ENCODE results near the gene ZNHIT6. TPM values are rescaled to one million over a fixed set of nuclear protein-coding genes. Genes with fewer than 3 reads are reported as not detected.

Gene ZNHIT6
- polyA plus RNA-seq, 1 of the 3 experiments (the other 2 are of a cell fraction): 7.7 TPM

DNA sequence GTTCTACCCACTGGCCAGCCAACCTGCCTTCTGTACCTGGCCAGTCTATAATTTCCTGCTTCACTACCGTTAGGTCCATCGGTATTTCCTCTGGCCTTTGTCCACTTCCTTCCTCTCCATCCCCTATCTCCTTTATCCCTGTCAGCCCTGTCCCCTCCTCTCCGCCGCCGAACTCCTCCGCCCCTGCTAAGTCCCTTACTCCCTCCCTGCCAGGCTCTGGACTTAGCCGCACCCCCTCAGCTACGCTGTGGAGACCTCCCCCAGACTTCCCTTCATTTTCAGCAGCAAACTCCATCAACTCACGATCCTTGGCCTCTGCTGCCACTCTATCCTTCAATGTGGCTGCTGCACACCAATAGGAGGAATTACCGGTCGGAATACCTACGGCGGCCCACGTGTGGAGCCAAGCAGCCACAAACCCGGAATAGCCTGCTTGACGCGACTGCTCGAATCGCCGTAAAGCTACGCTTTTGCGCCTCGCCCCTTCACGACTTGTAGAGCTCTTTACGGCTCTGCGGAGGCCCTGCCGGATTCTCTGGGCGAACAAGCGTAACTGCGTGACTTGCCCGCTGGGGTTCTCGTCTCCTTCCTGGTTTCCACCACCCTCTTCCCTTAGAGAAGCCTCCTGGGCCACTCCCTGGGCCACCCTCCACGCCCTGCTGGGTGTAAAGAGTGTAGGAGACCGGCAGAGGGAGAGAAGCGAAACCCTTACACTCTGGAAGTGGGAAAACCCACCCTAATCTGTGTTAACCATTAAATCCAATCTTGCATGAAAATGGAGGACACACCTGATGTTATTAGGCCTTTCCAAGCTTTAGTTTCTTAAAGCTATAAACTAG lies at the start of gene ZNHIT6 (continued):
- TF ChIP-seq JUND (IDR thresholded peaks at IDR 0.05) (no peak; the same call in 1 of the 2 replicates), RCOR1 (IDR thresholded peaks at IDR 0.05; ENCODE audit: low read length) (no peak), FOXJ3 (CRISPR knock-in tag; IDR thresholded peaks at IDR 0.05) (no peak), ELF1 (IDR thresholded peaks at IDR 0.05) (peak; percentile 97), RAD21 (IDR thresholded peaks at IDR 0.05; ENCODE audit: low read length) (peak; percentile 18; the same call in 1 of the 2 replicates), FOXM1 (IDR thresholded peaks at IDR 0.05; ENCODE audit: low read depth) (no peak), EZH2phosphoT487 (IDR thresholded peaks at IDR 0.05; ENCODE audit: borderline replicate concordance, low read depth) (no peak), POLR2AphosphoS5 (IDR thresholded peaks at IDR 0.05; ENCODE audit: low read depth, low read length) (peak; percentile 93), MEF2A (IDR thresholded peaks at IDR 0.05; ENCODE audit: borderline replicate concordance, low read depth) (no peak)
- TF ChIP-seq, protein P1, sequence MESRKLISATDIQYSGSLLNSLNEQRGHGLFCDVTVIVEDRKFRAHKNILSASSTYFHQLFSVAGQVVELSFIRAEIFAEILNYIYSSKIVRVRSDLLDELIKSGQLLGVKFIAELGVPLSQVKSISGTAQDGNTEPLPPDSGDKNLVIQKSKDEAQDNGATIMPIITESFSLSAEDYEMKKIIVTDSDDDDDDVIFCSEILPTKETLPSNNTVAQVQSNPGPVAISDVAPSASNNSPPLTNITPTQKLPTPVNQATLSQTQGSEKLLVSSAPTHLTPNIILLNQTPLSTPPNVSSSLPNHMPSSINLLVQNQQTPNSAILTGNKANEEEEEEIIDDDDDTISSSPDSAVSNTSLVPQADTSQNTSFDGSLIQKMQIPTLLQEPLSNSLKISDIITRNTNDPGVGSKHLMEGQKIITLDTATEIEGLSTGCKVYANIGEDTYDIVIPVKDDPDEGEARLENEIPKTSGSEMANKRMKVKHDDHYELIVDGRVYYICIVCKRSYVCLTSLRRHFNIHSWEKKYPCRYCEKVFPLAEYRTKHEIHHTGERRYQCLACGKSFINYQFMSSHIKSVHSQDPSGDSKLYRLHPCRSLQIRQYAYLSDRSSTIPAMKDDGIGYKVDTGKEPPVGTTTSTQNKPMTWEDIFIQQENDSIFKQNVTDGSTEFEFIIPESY (IDR thresholded peaks at IDR 0.05; ENCODE audit: borderline replicate concordance, low read depth): peak; percentile 53; the same call in 1 of the 2 replicates
- TF ChIP-seq, protein P2, sequence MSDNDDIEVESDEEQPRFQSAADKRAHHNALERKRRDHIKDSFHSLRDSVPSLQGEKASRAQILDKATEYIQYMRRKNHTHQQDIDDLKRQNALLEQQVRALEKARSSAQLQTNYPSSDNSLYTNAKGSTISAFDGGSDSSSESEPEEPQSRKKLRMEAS (IDR thresholded peaks at IDR 0.05; ENCODE audit: low read depth): peak; percentile 96
- TF ChIP-seq, protein P3, sequence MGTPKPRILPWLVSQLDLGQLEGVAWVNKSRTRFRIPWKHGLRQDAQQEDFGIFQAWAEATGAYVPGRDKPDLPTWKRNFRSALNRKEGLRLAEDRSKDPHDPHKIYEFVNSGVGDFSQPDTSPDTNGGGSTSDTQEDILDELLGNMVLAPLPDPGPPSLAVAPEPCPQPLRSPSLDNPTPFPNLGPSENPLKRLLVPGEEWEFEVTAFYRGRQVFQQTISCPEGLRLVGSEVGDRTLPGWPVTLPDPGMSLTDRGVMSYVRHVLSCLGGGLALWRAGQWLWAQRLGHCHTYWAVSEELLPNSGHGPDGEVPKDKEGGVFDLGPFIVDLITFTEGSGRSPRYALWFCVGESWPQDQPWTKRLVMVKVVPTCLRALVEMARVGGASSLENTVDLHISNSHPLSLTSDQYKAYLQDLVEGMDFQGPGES (IDR thresholded peaks at IDR 0.05; ENCODE audit: low read depth, low read length): no peak

DNA sequence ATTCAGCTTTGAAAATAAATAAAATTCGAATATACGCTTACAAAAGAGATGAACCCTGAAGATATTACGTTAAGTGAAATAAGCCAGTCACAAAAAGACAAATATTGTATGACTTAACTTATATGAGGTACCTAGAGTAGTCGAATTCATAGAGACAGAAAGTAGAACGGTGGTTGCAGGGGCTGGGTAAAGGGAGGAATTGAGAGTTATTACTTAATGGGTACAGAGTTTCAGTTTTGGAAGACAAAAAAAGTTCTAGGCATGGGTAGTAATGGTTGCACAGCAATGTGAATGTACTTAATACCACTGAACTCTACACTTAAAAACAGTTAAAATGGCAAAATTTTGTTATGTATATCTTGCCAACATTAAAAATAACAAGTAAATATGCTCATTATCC lies 48.6 kb upstream of the ZNHIT6 start:
- ChIA-PET POLR2A (no interaction called here), CTCF (no interaction called here)
- Histone ChIP-seq H3K9me2 (no peaks in the 10 kb centered on the region), H3F3A (replicated peaks; ENCODE audit: insufficient read depth) (no peaks in the 10 kb centered on the region), H3K27ac (ENCODE audit: low read depth in 2 of 2, low read length in 1 of 2) (no peak overlapping the region), H2AFZ (ENCODE audit: low read depth) (no peak overlapping the region), H3K9ac (no peak overlapping the region), H3K4me1 (ENCODE audit: control insufficient read depth in 1 of 2, insufficient read depth in 2 of 2, low read depth in 1 of 2, low read length in 1 of 2) (no peaks in the 10 kb centered on the region), H3K4me3 (ENCODE audit: low read depth in 2 of 2, low read length in 1 of 2) (no peak overlapping the region), H3K79me2 (ENCODE audit: insufficient read depth) (no peaks in the 10 kb centered on the region), H3K36me3 (replicated peaks in 1 of 2; ENCODE audit: control insufficient read depth in 1 of 2, insufficient read depth in 2 of 2, low read length in 1 of 2) (no peaks in the 10 kb centered on the region), H3K9me3 (no peaks in the 10 kb centered on the region), H3K4me2 (no peak overlapping the region), H4K20me1 (ENCODE audit: insufficient read depth) (no peaks in the 10 kb centered on the region), H3K27me3 (ENCODE audit: insufficient read depth) (no peaks in the 10 kb centered on the region)
- DNase-seq: no peak
- WGBS (ENCODE audit: low lambda C conversion rate): 12% methylated on average over 5 of the region's 5 CpGs
- TF ChIP-seq RFX5 (IDR thresholded peaks at IDR 0.05; ENCODE audit: low read length) (no peak), JUND (IDR thresholded peaks at IDR 0.05) (no peak), EZH2phosphoT487 (IDR thresholded peaks at IDR 0.05; ENCODE audit: borderline replicate concordance, low read depth) (no peak), RAD21 (IDR thresholded peaks at IDR 0.05; ENCODE audit: low read length) (no peak), GABPA (IDR thresholded peaks at IDR 0.05; ENCODE audit: low read depth) (no peak), RCOR1 (IDR thresholded peaks at IDR 0.05; ENCODE audit: low read length) (no peak), POLR2AphosphoS5 (IDR thresholded peaks at IDR 0.05; ENCODE audit: low read depth, low read length) (no peak), MXI1 (IDR thresholded peaks at IDR 0.05; ENCODE audit: low read depth, low read length) (no peak), MEF2A (IDR thresholded peaks at IDR 0.05; ENCODE audit: borderline replicate concordance, low read depth) (no peak), CHD2 (IDR thresholded peaks at IDR 0.05; ENCODE audit: low read length, partially characterized antibody) (no peak)
- TF ChIP-seq, protein P4, sequence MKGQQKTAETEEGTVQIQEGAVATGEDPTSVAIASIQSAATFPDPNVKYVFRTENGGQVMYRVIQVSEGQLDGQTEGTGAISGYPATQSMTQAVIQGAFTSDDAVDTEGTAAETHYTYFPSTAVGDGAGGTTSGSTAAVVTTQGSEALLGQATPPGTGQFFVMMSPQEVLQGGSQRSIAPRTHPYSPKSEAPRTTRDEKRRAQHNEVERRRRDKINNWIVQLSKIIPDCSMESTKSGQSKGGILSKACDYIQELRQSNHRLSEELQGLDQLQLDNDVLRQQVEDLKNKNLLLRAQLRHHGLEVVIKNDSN (IDR thresholded peaks at IDR 0.05; ENCODE audit: borderline replicate concordance, low read depth): no peak
- TF ChIP-seq, protein P5, sequence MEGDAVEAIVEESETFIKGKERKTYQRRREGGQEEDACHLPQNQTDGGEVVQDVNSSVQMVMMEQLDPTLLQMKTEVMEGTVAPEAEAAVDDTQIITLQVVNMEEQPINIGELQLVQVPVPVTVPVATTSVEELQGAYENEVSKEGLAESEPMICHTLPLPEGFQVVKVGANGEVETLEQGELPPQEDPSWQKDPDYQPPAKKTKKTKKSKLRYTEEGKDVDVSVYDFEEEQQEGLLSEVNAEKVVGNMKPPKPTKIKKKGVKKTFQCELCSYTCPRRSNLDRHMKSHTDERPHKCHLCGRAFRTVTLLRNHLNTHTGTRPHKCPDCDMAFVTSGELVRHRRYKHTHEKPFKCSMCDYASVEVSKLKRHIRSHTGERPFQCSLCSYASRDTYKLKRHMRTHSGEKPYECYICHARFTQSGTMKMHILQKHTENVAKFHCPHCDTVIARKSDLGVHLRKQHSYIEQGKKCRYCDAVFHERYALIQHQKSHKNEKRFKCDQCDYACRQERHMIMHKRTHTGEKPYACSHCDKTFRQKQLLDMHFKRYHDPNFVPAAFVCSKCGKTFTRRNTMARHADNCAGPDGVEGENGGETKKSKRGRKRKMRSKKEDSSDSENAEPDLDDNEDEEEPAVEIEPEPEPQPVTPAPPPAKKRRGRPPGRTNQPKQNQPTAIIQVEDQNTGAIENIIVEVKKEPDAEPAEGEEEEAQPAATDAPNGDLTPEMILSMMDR (IDR thresholded peaks at IDR 0.05): no peak
- TF ChIP-seq, protein P6, sequence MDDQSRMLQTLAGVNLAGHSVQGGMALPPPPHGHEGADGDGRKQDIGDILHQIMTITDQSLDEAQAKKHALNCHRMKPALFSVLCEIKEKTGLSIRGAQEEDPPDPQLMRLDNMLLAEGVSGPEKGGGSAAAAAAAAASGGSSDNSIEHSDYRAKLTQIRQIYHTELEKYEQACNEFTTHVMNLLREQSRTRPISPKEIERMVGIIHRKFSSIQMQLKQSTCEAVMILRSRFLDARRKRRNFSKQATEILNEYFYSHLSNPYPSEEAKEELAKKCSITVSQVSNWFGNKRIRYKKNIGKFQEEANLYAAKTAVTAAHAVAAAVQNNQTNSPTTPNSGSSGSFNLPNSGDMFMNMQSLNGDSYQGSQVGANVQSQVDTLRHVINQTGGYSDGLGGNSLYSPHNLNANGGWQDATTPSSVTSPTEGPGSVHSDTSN (IDR thresholded peaks at IDR 0.05): no peak
- TF ChIP-seq, protein P2 (IDR thresholded peaks at IDR 0.05; ENCODE audit: low read depth): no peak

Data from SK-N-SH (cell line).